Amniotic stem cell (primary cell): ENCODE measurements around the gene CDHR3.
"Not testable (repeated sequence)": the region's sequence is repeated elsewhere in the genome, so short reads cannot be mapped to it uniquely, and the experiment has no call there.

Experiments used
- DNase-seq: peaks from one replicate; lab custom pipeline; 2025; lab: John Stamatoyannopoulos, UW

The CDHR3 gene

GRCh38 chr7:106001196-106001595, 38.1 kb downstream of the CDHR3 start:
- DNase-seq, result no peak

- no peak for DNase-seq
Measured at GRCh38 chr7:106001886-106002285, 38.8 kb downstream of the CDHR3 start.

- DNase-seq, result no peak
Measured at GRCh38 chr7:106003525-106004064, 40.5 kb downstream of the CDHR3 start.

DNA sequence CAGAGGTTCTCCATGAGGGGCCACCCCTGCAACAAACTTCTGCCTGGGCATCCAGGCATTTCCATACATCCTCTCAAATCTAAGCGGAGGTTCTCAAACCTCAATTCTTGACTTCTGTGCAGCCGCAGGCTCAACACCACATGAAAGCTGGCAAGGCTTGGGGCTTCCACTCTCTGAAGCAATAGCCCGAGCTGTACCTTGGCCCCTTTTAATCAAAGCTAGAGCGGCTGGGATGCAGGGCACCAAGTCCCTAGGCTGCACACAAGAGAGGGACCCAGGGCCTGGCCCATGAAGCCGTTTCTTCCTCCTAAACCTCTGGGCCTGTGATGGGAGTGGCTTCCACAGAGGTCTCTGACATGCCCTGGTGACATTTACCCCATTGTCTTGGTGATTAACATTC, 43.8 kb downstream of the CDHR3 start:
- no peak for DNase-seq

GRCh38 chr7:106007796-106008195, 44.7 kb downstream of the CDHR3 start:
- not testable (repeated sequence) for DNase-seq

DNA sequence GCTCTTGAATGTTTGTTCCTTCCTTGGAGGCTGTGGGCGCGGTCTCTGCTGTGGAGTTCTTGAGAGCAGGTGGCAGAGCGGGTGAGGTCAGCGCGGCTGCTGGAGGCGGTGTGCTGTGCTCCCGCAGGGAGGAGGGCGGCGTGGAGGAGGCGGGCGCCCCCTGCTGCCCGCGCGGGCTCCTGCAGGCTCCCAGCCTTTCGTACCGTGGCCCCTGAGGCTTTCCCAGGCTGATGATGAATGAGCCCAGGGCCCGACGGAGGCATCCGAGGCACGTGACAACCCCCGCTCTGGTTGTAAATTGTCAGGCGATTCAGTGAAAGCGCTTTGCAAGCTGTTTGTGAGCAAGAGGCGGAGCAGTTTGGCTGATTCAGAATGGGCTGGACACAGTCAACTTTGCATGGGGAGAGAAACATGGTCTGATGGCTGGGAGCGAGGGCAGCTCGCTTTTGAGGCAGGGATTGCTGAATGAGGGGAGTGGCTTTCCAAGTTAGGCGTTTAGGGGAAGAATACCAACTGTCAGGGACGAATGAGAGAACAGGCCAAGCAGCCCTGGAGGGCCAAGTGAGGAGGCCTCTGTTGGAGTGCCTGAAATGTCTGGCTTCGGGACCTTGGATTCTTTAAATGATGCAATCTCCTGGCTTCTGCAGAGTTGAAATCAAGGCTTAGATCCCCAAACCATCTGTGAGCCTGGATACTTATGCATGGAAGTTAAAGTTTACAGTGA, 46.6 kb downstream of the CDHR3 start:
- DNase-seq, result peak; percentile 86

- DNase-seq, result no peak
Measured at GRCh38 chr7:106010331-106010730, 47.3 kb downstream of the CDHR3 start.

DNA sequence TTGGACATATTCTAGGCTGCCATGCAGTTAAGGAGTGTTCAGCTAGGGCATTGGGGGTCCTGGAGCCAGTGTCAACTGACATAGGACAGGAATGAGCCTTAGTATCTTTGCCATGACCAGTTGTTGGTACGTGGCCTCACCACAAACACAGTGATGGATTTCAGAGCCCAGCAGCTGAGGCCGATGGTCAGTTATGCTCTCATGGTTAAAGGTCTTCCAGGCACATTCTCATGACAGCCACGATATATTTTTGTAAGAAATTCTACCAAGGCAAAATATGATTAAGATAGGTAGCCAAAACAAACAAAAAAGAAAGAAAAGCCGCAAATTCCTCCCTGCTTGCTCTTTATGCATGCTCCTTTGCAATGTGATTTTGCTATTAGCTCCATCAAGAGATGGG, 47.8 kb downstream of the CDHR3 start:
- no peak for DNase-seq

DNA sequence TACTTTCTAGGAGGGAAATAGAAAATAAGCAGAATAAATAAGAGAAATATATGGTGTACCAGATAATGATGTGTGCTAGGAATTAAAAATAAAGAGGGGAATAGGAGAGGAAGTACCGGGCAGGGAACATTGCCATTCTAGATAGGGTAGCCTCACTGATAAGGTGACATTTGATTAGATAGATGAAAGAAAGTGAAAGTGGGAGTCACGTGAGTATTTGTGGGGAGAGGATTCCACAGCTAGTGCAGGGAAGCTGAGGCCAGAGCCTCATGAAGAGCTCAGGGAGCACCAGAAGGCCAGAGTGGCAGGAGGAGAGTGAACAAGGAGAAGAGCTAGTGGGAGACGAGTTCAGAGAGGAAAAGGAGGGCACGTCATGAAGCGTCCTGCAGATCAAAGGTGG, 49.1 kb downstream of the CDHR3 start:
- no peak for DNase-seq

DNA sequence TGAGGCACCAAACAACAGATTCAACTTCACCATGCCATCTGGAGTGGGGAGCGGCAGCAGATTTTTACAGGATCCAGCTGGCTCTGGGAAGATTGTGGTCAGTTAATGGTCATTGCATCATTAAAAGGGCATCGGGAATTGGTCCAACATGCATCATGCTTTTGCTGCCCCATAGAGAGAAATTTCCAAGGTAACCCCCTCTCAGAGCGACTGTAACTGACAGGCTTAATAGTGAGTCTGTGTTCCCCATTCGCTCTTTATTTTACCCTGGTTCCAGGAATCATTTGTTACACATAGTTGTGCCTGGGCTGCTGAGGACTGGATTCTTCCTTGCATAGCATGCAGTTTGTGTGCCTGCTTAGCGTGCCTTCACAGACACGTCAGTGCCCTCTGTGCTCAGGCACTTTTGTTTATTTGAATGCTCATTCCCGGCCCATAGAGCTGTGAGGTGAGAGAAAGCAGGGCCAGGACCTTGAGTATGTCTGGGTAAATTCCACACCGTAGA, 49.9 kb downstream of the CDHR3 start:
- peak; percentile 7 for DNase-seq

GRCh38 chr7:106015381-106016218, 52.5 kb downstream of the CDHR3 start:
- no peak for DNase-seq

DNA sequence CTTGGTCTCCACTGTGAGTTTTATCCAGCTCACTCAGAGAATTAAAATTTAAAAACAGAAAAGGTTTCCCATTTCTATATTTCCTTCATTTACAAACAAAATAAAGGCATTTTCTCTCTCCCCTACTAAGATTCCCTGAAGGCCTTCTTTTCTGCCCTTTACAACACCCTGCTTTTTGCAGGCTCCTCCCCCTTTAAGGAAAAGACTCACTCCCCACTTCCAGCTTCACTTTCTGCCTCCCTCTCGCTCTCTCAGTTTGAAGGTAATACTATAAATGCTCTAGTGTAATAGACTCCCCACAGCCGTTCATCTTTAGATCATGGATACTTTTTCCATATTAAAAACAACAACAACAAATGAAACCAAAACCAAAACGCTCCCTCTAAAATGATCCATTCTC, 53.3 kb downstream of the CDHR3 start:
- no peak for DNase-seq

- no peak for DNase-seq
Measured at GRCh38 chr7:106017657-106018056, 54.6 kb downstream of the CDHR3 start.

GRCh38 chr7:106018566-106019469, 55.8 kb downstream of the CDHR3 start:
- DNase-seq, result no peak

GRCh38 chr7:106019470-106019820, 56.4 kb downstream of the CDHR3 start:
- DNase-seq, result no peak

- DNase-seq, result no peak
Measured at GRCh38 chr7:106021151-106022067, 58.3 kb downstream of the CDHR3 start.

- DNase-seq, result no peak
Measured at GRCh38 chr7:106022193-106022821, 59.2 kb downstream of the CDHR3 start.

DNA sequence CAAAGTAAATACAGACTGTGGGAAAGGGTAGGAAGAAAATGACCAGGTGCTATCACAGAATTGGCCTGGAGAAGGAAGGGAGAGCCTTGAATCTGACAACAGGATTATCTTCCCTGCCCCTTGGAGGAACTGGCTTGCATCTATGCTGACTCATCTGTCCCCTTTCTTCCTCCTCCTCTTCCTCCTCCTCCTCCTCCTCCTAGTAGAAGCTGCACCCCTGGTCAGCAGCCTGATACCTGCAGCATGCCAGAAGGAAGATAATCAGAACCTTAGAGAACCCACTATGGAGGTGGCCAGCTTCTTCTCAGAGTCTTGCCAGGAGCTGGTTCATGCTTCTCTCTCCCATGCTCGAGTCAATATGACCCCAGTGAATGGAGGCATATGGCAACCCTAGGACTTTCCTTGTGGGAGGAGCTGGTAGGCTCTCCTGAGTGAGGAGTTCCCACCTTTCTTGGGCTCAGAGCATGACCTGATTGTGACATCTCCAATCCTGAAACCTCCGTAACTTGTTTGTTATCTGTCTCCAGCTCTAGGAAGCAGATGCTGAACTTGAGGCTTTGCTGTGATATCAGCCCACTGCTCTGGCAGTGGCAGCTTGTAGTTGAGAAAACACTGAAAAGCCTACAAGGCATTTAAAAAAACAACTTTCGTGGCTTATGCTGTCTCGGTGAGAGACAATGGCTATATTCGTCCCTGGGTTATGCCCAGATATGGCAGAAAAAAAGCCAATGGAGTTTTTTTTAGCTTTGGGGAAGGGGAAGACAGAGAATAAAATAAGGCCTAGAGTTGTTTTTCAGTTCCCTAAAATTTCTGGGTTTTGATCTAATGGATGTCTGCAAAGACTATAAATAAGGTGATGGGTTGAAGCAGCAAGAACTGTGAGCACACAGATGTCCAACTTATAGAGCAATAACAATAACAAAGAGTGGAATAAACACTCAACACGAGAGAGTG, 60.6 kb downstream of the CDHR3 start:
- DNase-seq, result no peak

DNA sequence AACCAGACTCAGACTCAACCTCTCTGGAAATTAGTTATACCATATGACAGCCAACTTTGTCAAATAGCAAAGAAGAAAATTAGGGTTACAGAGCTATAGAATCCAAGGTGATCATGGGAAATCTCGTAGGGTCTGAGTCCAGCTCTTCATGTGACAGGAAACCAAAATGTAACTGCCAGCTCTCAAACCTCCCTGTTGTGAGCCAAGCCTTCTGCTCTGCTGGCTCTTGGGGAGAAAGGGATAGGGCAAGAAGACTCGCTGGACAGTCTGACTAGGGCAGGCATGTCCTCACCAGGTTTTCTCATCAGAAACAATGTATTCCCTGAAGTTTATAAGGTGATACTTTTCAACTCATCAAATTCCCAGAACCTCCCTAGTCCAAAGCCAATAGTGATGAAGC, 63.0 kb downstream of the CDHR3 start:
- DNase-seq, result no peak
